Dermis microvascular lymphatic vessel endothelial cell (primary cell): ENCODE results near the gene FBXO10. TPM values are rescaled to one million over a fixed set of nuclear protein-coding genes. Genes with fewer than 3 reads are reported as not detected.

ENCODE experiments used
- DNase-seq, 2 donors: peaks; one replicate each; pipeline versions ENCODE4 v3.0.0 to v3.0.0-alpha.2; 2010; ENCODE audit warnings: low read depth in 2 of 2
- total RNA-seq: library from RNA; depleted of rRNA; stranded (reverse); fragments of >200 nt; gene quantifications from 2 replicates; pipeline ENCODE4 v1.2.1, GENCODE V29; 2014

Gene FBXO10
- total RNA-seq, 1 donor from 2014 or later, result 9.1 TPM

DNA sequence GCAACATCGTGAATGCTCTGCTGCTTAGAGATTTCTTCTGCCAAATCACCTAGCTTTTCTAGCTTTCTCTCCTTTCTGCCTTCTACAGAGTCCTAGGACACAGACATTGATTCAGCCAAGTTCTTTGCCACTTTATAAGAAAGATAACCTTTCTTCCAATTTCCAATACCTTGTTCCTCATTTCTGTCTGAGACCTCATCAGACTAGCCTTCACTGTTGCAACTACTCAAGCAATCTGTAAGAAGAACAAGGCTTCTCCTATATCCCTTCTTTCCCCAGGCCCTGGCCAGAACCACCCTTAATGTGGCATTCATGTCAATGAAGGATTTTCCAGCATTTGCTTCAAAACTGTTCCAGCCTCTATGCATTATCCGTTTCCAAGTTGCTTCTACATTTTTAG is 24.3 kb downstream of the FBXO10 start:
- no peak for DNase-seq

DNA sequence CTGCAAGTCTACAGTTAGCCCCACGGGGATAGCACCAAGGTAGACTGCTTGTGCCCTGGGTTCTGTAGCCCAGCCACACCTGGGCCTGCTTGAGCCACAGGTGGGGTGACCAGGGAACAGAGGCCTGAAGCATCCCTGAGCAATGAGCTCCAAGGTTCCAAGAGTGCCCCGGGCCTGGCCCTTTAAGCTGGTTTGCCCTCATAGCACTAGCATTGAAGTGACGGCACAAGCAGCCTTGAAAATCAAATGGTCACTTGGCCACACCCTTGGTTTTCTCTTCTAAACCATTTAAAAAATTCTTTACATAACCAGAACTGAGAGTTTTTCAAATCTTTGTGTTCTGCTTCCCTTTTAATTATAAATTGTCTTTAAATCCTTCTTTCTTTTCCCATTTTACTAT is 24.7 kb downstream of the FBXO10 start:
- no peak for DNase-seq

DNA sequence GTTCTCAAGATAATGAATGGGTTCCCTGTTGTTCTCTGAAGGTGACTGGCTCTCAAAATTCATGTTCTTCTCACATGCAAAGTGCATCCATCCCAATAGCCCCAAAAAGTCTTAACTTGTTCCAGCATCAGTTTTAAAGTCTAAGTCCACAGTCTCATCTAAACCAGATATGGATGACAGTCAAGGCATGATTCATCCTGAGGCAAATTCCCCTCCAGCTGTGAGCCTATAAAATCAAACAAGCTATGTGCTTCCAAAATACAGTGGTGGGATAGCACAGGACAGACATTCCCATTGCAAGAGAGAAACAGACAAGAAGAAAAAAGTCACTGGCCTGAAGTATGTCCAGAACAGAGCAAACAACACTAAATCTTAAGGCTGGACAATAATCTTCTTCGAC is 25.4 kb downstream of the FBXO10 start:
- no peak for DNase-seq

DNA sequence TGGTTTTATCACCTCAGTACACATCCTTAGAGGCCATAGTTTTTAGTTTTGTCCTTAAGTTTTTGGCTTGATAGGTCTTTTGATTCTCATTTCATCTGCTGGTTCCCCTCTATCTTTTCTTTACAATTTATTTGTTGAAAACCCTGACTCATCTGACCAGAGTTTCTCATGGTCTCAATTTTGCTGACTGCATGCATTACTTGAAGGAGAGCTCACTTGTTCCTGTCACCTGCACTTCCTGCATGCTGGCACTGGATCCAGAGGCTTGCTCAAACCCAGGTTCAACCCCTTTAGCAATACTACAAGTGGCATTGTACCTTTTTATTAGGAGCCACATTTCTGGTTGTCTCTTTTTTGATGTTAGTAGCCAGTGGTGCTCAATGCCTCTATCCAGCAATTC is 26.7 kb downstream of the FBXO10 start:
- no peak for DNase-seq

DNA sequence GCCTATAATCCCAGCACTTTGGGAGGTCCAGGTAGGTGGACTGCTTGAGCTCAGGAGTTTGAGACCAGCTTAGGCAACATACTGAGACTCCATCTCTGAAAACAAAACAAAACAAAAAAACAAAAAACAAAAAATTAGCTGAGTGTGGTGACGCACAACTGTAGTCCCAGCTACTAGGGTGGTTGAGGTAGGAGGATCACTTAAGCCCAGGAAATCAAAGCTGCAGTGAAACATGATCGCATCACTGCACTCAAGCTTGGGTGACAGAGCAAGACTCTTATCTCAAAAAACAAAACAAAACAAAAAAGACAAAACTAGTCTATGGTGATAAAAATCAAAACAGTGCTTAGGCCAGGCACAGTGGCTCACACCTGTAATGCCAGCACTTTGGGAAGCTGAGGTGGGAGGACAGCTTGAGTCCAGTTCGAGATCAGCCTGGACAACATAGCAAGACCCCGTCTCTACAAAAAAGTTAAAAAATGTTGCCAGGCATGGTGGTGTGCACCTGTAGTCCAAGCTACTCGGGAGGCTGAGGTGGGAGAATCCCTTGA is 28.8 kb downstream of the FBXO10 start:
- no peak for DNase-seq

DNA sequence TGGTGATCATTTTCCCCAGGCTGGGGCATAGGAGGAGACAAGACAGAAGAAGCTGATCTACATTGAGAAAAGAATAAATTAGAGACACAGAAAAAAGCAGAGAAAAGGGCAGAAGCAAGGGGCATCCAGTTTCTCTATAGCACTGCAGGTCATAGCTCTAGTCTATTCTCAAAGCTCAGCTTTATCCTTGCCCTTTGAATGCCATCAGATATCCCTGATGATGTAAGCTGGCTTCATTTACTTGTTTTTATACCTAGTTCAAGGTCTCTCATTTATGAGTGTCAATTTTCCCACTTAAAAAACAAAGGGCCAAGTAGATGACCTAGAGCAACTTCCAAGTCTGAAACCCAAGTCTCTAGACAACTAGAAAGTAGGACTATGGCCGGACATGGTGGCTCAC is 32.7 kb downstream of the FBXO10 start:
- no peak for DNase-seq

DNA sequence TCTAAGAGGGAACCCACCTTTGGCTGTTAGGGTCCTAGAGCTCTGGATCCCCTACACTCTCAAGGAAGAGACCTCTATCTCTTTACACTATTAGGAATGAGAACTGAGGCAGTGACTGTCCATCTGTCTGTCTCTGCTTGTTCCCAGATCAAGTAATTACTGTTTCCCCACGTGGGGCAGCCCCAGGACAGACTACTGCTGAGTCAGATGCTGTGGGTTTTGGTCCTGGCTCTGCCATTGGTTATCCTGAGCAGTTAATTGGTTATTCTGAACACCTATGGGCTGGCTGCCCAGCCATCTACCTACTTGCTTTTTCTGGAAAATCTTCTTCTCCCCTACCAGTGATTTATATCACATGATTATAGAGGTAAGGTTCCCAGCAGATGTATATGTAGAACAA is 33.3 kb downstream of the FBXO10 start:
- DNase-seq, result no peak

DNA sequence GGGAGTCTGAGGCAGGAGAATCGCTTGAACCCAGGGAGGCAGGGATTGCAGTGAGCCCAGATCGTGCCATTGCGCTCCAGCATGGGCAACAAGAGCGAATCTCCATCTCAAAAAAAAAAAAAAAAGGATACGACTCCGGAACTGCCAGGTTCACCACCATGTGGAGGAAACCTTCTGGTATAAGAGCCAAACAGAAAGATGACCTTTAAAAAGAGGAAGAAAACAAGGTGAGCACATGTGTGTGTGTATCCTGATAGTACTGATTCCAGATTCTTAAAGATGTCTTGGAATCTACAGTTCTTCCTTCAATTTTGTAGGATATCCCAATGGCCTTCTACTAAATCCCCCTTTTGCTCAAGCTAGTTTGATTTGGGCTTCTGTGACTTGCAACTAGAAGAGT is 33.7 kb downstream of the FBXO10 start:
- no peak for DNase-seq

DNA sequence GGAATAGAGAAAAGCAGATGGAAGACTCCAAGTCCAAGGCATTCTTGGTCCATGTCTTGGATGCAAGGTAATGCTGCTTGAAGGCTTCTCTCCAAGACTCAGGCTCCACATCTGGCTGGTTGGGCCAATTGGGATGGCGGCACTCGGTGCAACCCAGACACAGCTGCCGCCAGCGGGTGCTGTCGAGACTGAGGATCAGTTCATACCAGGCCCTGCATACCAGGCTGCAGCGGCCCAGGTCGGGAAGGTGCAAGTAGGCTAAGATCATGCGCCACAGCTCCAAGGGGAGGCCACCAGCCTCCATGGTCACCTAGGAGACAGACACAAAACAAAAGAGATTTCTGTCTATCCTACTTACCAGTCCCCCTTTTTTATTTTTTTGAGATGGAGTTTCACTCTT is 34.7 kb downstream of the FBXO10 start:
- DNase-seq, result no peak

DNA sequence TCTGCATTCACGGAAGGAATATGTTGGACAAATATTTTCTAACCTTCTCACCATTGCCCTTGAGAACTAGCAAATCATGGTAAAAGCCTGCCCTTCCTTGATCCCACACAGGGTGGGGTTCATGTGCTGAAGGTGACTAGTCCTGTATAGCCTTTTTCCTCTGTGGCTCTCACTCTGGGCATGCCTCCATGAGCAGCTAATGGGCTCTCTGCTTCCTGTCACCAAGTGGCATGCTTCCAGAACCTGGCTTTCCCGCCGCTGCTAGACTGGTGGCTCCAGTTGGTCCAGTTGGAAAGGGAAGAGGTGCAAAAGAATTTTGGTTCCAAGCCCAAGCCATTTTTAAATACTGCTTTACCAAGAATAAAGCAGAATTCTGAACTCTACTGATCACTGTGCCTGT is 35.5 kb downstream of the FBXO10 start:
- DNase-seq, result peak in 1 of 2 donors; percentile 4

DNA sequence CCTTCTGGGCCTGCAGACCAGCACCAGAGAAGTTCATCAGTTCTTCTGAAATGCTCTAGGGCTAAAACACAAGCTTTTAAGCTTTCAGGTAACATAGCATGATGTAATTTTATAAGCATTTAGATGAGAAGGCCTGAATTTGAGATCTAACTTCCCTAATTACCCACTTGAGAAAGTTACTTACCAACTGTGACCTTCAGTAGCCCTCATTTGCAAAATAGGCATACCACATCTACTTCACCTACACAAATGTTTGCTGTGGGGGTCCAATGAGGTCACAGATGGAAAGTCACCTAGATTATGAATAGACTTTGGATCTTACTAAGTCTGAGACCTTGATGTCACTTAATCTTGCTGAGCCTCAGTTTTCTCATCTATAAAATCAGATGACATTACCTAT is 36.5 kb downstream of the FBXO10 start:
- DNase-seq, result no peak

DNA sequence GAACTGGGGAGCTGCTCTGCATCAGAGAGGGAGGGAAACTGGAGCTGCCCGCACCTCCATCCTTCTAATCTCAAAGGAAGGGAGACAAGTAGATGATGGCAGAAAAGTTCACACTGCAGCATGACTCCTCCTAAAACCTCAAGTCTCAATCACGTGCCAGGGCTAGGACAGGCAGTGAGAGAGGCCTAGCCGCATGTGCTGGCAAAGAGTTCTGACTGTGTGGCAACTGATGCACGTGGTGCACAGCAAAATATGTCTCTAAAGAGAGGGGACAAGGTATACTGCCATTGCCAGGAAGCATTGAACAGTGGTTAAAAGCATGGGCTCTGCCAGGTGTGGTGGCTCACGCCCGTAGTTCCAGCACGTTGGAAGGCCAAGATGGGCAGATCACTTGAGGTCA is 38.1 kb downstream of the FBXO10 start:
- no peak for DNase-seq

DNA sequence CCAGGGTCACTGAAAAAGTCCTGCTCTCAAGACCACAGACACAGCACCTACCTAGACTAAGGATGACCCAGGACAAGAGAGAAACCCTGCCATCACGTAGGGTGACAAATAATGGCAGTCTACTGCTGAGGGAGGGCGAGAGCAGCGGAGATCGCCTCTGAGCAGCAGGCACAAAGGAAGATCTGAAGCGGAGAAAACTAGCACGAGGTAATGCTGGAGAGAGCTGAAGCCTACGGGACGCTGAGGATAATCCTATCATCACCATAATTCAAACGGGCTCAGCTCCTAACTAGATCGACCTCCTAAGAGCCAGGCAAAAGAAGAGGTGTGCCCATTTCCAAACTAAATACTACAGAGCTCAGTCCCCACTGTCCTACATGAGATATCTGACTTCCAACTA is 41.3 kb downstream of the FBXO10 start:
- no peak for DNase-seq

DNA sequence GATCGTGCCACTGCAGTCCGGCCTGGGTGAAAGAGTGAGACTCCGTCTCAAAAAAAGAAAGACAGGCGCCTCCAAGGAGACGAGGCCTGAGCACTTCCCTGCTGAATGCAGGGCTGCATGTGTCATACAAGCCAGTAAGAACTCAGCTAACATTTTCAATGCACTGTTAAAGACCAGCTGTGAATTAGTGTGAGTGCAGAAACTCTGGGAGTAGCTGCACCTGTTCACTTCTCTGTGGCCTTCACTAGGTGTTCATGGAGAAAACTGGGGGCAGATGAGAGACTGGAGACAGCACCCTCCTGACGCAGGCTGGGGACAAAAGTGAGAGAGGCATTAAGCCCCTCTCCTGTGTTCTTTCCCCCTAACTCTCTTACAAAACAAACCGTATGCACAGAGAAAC is 41.8 kb downstream of the FBXO10 start:
- no peak for DNase-seq

DNA sequence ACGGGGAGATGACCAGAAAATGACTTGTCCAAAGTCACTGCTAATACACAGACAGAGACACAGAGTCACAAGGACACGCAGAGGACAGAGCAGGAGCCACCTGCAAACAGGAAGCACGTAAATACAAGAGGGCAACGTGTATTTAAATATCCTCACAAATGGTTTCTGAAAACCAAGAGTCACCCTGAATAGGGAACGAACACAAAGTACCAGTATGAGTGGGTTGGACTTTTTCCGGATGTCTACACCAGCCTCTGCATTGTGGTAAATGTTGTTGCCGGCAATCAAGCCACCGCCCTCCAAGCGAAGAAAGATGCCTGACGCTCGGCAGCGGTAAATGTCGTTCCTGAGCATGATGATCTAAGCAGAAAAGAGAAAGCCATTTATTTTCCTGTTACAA is 44.5 kb downstream of the FBXO10 start:
- no peak for DNase-seq

DNA sequence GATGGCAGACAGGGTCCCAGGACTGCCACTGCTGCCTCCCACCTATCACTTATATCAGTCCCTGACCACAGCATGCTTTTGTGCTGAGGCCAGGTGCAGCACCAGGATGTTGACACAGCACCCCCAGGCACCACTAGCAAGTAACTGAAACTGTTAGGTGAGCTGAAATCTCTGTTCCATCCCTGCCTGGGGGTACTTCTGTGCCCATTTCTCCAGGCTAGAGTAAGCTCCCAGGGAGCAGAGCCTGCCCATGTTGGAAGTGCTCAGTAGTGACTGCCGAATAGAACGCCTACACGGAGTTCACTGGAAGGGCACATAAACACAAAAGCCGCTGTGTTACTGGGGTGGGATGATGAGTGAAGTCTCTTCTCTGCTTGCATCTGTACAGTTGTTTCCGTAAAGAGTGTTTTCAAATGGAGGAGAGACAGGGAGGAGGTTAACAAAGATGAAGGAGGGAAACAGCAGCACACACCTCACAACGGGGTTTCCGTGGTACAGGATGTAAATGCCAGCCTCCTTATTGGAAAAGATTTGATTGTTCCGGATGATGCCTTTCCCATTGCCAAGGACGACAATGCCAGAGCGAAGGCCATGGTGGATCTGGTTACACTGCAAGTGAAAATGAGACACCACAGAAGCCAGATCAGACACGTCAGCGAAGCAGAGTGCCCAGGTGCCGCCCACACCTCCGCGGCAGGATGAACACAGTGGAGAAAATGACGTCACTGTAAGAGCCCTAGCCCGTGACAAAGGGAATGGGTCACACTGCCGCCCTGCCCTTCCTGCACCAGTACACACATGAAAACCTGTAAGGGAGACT is 47.3 kb downstream of the FBXO10 start:
- DNase-seq, result peak; percentile 11 to 37

DNA sequence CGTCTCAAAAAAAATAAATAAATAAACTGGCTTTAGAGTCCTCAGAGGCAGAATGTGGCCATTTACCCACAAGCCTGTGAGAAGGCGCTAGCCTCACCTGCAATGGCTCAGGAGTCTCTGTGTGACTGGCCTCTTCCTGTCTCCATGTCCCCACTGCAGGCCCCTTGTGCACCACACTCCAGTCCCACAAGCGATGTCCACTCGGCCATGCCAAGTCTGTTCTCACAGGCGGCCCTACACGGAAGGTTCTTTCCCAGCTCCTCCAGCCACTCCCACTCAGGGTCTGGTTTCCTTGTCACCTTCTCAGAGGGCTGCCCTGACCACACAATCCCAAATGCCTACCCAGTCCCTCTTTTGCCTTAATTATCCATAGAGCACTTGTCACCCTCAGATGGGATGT is 52.3 kb downstream of the FBXO10 start:
- DNase-seq, result no peak

DNA sequence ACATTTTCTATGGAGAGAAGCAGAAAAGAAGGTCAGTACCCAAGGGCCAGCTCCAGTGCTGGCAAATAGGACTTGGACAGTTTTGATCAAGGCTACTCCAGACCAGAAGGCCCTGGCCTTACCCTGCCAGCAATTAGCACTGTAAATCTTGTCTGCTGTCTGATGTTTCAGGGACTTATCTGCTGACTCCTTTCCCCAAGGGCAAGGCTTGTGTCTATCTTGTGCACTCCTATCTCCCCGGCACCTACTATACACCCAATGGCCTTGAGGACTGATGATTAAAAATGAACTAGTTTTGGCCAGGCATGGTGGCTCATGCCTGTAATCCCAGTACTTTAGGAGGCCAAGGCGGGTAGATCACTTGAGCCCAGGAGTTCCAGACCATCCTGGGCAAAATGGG is 53.2 kb downstream of the FBXO10 start:
- DNase-seq, result no peak

DNA sequence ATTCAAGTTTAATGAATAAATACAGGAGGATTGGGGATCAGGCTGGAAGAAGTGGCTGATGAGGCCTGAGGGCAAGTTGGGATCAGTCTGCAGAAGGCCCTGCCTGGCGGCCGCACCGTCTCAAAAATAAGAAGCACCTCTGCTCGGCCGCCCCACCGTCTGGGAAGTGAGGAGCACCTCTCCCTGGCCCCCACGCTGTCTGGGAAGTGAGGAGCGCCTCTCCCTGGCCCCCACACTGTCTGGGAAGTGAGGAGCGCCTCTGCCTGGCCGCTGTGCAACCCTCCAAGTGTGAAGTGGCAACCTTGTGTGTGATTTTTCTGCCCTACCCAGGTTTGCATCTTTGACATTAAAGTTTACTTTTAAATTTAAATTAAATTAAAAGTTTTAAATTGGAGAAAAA is 55.1 kb downstream of the FBXO10 start:
- DNase-seq, result no peak

DNA sequence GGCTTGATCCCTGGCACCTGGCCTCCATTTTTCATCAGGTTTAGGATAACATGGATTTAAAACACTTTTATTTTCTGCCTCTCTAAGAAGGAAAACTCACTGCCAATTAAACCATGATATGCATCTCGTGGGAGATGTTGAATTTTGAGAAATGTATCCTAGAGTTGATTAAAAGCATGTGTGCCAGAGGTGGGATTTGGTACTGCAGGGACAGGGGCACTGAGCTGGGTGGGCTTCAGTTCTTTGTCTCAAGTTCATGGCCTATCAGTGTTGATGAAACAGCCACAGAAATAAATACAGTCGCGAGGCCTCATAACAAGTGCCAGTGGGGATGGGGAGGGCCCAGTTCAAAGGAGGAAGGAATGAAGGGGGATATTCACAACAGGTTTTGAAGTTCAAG is 55.5 kb downstream of the FBXO10 start:
- DNase-seq, result no peak

DNA sequence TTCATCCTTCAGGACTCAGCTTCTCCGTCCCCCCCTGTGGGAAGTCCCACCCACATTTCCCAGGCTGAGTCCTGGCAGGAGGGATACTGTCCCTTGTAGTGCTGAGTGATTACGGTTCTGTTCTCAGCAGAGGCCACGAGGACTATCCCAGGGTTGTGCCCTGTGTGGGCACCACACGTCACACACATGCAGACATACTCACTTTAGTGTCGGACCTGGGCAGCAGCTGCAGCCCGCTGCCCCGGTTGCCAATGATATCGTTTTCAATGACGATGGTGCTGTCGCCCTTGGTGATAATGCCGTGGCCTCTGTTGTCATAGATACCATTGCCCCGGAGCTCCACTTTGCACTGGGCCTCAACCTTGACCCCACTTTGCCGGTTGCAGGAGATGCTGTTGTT is 58.3 kb downstream of the FBXO10 start:
- no peak for DNase-seq

DNA sequence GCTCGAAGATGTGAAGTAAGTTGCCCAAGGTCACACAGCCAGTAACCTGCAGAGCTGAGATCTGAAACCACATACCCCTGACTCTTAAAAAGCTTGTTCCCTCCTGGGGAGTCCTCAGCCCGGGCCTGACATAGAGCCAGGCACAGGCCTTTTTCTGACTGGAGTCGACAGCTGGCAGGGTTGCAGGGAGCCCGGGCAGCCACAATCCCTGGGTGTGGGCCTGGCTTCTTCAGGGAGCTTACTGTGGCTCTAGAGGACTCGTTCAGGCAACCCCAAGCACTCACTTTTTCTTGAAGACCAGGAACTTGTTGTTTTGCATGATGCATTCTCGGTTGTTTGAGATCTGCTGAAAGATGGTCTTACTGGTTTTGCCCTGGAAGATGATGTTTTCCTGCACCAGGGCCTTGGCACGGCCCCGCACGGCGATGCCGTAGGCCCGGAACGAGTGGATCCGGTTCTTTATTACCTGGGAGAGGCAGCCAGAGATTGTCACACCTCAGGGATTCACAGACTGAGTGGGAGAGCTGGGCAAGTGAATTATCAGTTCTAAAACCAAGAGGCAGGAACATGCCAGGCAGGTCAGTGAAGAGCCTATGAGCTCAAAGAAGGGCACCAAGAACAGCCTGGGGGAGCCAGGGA is 60.4 kb downstream of the FBXO10 start:
- no peak for DNase-seq

DNA sequence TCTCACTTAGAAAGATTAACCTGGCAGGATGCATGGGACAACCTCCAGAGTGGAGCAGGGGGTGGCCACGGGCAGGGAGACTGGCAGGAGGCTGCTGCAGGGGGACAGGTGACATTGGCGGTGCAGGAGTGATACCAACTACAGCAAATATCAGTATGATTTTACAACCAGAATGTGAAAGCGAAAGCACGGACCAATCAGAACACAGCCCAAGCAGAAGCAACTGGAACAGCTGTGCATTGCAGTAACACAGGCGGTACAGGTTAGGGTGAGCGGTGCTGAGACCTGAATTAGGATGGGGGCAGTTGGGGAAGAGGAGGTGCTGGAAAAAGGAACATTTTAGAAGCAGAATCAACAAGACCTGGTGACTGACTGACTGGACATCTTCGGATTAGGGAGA is 61.2 kb downstream of the FBXO10 start:
- no peak for DNase-seq
